AG10803 (cell line): ENCODE results near the gene FKRP.
A peak's percentile ranks its signal among the peaks of the same experiment; 100 is the strongest.

Experiments
- DNase-seq: peaks from one replicate; pipeline ENCODE4 v3.0.0; 2010; ENCODE audit warnings: low read depth
- H3K4me3 ChIP-seq: 2 replicates; pipeline ENCODE4 v1.5.1; 2011; ENCODE audit warnings: mild to moderate bottlenecking, low read length, control low read depth
- CTCF ChIP-seq: conservative IDR thresholded peaks from 2 replicates; pipeline ENCODE4 v1.5.1; 2011; ENCODE audit warnings: mild to moderate bottlenecking, low read length, control low read depth, inconsistent platforms

FKRP gene

GRCh38 chr19:46784262-46785053 lies 38.6 kb downstream of the FKRP start:
- peak overlapping the region; percentile 78 for H3K4me3 ChIP-seq
- DNase-seq, result peak; percentile 98
- peak; percentile 28 for TF ChIP-seq CTCF

- peak; percentile 59 for DNase-seq
- TF ChIP-seq CTCF, result no peak
- H3K4me3 ChIP-seq, result peak overlapping the region; percentile 78
Measured at GRCh38 chr19:46785054-46785979, 39.5 kb downstream of the FKRP start.

GRCh38 chr19:46785980-46786235 lies 40.1 kb downstream of the FKRP start:
- peak overlapping the region; percentile 78 for H3K4me3 ChIP-seq
- no peak for TF ChIP-seq CTCF
- DNase-seq, result no peak

GRCh38 chr19:46786236-46787039 lies 40.6 kb downstream of the FKRP start:
- peak; percentile 95 for DNase-seq
- TF ChIP-seq CTCF, result no peak
- H3K4me3 ChIP-seq, result peak overlapping the region; percentile 78

GRCh38 chr19:46787040-46787330 lies 41.1 kb downstream of the FKRP start:
- DNase-seq, result no peak
- H3K4me3 ChIP-seq, result peak overlapping the region; percentile 78
- TF ChIP-seq CTCF, result no peak

- peak; percentile 76 for DNase-seq
- no peak for TF ChIP-seq CTCF
- peak overlapping the region; percentile 78 for H3K4me3 ChIP-seq
Measured at GRCh38 chr19:46787331-46788261, 41.7 kb downstream of the FKRP start.
